ENCODE data around the gene CPA2.

DNA sequence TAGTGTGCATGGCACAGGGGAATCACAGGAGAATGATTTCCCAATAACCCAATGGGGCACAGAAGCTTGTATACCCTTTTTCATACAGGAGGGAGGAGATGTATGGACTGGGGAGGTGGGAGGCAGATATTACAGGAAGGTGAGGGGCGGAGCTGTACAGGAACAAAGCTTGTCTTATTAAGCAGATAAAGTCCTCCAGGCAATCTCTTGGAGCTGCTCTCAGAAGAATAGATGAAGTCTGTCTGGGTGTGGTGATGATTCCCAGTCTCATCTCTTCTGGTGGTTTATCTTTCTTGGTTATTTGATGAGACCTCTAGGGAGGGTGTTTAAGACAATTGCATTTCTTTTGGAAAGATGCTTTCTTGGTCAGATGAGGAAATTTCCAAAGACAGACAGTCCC lies 52.9 kb downstream of the CPA2 start:
- TF ChIP-seq, protein P1, sequence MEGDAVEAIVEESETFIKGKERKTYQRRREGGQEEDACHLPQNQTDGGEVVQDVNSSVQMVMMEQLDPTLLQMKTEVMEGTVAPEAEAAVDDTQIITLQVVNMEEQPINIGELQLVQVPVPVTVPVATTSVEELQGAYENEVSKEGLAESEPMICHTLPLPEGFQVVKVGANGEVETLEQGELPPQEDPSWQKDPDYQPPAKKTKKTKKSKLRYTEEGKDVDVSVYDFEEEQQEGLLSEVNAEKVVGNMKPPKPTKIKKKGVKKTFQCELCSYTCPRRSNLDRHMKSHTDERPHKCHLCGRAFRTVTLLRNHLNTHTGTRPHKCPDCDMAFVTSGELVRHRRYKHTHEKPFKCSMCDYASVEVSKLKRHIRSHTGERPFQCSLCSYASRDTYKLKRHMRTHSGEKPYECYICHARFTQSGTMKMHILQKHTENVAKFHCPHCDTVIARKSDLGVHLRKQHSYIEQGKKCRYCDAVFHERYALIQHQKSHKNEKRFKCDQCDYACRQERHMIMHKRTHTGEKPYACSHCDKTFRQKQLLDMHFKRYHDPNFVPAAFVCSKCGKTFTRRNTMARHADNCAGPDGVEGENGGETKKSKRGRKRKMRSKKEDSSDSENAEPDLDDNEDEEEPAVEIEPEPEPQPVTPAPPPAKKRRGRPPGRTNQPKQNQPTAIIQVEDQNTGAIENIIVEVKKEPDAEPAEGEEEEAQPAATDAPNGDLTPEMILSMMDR (IDR thresholded peaks at IDR 0.05 in 4 of 5, conservative IDR thresholded peaks at IDR 0.05 in 1 of 5) = no peak
- no peak for TF ChIP-seq POLR2A (IDR thresholded peaks at IDR 0.05)

Data from gastrocnemius medialis (tissue), 4 donors.